NCI-H128 (cell line): ENCODE results near the gene C11orf68.

ENCODE experiments used
- DNase-seq: peaks from one replicate; lab custom pipeline; 2025; ENCODE audit not compliant: unreplicated experiment; lab: John Stamatoyannopoulos, UW

The C11orf68 gene

DNA sequence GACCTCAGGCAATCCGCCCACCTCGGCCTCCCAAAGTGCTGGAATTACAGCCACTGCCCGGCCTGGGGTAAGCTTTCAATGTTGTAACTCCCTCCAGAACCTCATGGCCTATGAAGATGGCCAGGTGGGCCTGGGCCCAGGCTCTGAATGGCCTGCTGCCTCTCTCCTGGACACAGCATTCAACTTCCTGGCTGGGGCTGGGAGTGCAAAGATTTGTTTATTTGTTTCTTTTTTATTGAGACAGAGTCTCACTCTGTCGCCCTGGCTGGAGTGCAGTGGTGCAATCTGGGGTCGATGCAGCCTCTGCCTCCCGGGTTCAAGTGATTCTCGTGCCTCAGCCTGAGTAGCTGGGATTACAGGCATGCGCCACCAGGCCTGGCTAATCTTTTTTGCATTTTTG is 25.9 kb upstream of the C11orf68 start:
- DNase-seq: no peak

GRCh38 chr11:65944191-65944590 is 25.3 kb upstream of the C11orf68 start:
- no peak for DNase-seq

DNA sequence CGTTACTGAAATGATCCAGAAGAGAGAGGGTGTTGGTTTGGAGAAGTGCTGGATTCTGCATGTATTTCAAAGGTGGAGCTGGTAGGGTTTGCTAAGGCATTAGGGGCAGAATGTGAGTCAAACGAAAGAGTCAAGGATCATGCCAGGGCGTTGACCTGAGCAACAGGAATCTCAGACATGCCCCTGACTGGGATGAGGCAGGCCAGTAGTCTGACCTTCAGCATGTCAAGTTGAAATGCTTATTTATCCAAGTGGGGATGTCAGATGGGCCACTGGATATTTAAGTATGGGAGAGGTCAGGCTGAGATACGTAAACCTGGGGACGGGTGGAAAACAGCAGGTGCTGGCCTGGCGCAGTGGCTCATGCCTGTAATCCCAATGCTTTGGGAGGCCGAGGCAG is 23.7 kb upstream of the C11orf68 start:
- no peak for DNase-seq

DNA sequence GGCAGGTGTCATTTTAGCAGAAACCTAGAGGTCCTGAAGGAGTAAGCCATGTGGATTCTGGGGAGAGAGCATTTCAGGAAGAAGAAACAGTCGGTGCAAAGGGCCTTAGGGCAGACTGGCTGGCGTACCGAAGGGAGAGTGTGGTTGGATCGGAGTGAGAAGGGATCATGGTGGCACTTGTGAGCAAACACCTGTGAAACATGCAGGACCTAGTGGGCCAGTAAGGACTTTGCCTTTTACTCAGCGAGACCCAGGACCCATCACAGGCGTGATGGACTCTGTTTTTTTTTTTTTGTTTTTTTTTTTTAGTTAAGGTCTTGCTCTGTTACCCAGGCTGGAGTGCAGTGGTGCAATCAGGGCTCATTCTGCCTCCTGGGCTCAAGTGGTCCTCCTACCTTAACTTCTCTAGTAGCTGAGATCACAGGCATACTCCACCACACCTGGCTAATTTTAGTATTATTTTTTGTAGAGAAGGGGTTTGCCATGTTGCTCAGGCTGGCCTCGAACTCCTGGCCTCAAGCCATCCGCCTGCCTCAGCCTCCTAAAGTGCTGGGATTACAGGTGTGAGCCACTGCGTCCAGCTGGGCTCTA is 23.0 kb upstream of the C11orf68 start:
- no peak for DNase-seq

- no peak for DNase-seq
Measured at GRCh38 chr11:65937766-65938165, 18.9 kb upstream of the C11orf68 start.

DNA sequence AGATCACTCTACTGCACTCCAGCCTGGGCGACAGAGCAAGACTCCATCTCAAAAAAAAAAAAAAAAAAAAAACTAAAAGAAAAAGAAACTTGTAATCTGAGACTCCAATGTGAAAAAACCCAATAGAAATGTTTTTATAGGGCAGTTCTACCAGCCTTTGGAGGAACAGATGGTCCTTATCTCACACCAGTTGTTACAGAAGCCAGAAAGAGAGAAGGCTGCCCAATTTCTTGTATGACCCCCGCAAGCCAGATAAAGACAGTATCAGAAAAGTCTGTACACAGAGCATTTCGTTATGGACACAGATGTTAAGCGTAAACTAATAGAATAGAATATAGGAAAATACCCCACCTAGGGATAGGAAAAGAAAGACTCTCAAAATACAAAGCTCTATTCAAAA is 15.2 kb upstream of the C11orf68 start:
- DNase-seq: no peak

- DNase-seq: no peak
Measured at GRCh38 chr11:65932558-65932919, 13.7 kb upstream of the C11orf68 start.

GRCh38 chr11:65931773-65932557 is 13.1 kb upstream of the C11orf68 start:
- no peak for DNase-seq

- DNase-seq: no peak
Measured at GRCh38 chr11:65928667-65929066, 9.8 kb upstream of the C11orf68 start.

- DNase-seq: no peak
Measured at GRCh38 chr11:65927904-65928397, 9.1 kb upstream of the C11orf68 start.

- no peak for DNase-seq
Measured at GRCh38 chr11:65925397-65925796, 6.5 kb upstream of the C11orf68 start.

DNA sequence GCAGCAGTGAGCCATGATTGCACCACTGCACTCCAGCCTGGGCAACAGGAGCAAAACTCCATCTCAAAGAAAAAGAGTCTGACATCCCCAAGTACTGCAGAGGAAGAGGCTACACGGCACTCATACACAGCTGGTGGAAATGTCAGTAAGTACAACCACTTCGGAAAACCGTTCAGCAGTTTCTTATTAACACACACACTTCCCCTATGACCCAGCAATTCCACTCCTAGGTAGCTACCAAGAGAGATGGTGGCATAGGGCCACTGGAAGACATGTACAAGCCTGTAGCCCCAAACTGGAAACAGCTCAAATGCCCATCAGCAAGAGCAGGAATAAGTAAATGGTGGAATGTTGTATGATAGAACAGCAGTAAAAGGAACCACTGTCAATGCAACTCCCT is 3.7 kb upstream of the C11orf68 start:
- no peak for DNase-seq

GRCh38 chr11:65921876-65922275 is 3.0 kb upstream of the C11orf68 start:
- DNase-seq: no peak

DNA sequence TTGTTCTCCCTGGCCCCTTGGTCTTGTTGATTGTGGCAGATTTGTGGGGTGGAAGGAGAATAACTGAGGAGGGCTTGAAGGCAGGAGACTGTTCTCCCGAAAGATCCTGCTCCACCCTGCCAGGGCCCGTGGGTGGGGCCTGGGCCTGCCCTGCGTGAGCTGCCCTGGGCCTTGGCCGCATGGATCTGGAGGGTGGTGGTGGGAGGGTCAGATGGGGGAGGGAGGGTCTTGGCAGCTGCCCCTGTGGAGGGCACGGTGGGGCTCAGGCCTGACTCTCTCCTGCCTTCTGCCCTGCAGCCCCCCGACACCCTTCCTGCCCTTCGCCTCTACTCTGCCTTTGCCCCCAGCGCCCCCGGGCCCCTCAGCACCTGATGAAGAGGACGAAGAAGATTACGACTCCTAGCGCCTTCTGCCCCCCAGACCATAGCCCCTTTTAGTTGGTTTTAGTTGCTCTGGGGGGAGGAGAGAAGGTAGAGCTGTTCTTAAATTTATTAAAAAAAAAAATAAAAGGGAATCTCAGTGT is 2.2 kb upstream of the C11orf68 start:
- DNase-seq: no peak

- no peak for DNase-seq
Measured at GRCh38 chr11:65920372-65920802, 1.5 kb upstream of the C11orf68 start.

- DNase-seq: no peak
Measured at GRCh38 chr11:65919573-65920371, 910 bp upstream of the C11orf68 start.

DNA sequence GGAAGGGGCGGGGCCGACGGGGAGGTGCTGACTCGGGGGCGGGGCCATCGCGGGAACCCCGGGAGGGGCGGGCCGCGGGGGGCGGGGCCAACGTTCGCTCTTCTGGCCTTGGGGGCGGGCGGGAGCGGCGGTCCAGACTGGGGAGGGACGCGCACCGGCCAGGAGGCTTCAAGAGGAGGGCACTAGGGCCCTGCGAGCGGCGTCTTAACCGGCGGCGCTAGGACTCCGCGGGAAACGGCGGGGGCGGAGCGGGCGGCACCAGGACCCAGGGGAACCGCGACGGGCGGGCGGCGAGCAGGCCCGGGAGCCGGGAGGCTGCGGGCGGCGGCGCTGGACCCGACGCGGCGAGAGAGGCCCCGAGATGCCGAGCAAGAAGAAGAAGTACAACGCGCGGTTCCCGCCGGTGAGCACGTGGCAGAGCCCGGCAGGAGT is 295 bp upstream of the C11orf68 start, which contains the start of gene DRAP1:
DRAP1 (plus strand) TSS at position 286 of the 432 bp plus-strand sequence; CDS start at position 362, 76 bp downstream.
- peak; percentile 90 for DNase-seq

DNA sequence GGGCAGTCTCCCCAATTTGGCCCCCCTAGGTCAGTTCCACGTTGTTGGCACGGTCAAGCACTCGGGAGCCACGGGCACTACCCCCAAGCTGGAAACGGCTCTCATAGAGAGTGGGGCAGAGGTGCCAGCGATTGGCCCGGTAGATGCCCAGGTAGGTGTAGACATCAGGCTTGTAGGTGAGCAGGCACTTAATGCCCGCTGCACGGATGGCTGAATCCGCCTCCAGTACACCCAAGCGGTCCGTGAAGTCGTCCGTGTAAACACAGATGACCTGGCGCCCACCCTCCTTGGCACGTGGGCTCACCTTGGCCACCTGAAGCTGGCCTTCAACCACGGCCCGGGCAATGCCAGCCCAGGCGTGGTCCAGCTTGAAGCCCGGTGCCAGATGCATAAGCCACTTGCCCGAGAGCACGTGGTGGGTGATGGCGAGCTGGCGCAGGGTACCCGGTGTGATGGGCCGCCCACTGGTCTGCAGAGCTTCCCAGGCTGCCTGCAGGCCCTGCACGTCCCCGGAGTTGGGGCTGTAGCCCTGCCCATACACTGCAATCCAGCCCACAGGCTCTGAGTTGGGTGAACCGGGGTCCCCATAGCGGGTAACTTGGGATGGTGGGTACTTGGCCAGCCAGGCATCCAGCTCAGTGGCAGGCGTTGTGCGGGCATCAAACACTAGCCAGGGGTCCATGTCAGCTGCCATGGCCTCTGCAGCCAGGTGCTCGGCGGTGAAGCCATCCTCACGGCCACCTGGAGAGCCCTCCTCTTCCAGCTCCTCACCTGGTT is 1.2 kb downstream of the C11orf68 start:
- DNase-seq: no peak

GRCh38 chr11:65917077-65917433 is 1.8 kb downstream of the C11orf68 start:
- DNase-seq: no peak

GRCh38 chr11:65916391-65916790 is 2.5 kb downstream of the C11orf68 start:
- DNase-seq: no peak

DNA sequence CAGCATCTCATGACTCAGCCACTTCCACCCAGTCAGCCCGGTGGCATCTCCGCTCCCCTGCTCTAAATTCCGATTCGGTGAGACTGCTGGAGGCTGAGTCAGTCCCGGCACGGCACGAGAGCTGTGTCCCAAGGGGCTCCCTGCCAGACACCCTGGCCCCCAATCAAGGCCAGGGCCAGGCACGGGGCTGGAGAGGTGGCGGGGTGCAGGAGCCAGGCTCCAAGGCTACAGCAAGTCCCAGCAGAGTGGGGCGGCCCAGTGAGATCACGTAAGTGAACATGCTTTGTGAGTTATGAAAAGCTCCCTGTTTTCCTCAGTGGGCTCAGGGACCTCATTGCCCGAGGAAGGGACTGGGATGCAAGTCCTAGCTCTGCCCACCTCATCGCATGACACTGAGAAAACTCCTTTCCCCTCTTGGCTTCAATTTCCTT is 3.0 kb downstream of the C11orf68 start:
- no peak for DNase-seq
